Measurements from ENCODE around the gene MAPRE2.
"Not testable (repeated sequence)": the region's sequence is repeated elsewhere in the genome, so short reads cannot be mapped to it uniquely, and the experiment has no call there.

Gene MAPRE2

GRCh38 chr18:35104391-35105051 is 63.3 kb downstream of the MAPRE2 start:
- no peaks in the 10 kb centered on the region for H3K4me1 ChIP-seq (ENCODE audit: insufficient read depth, low read length)
- H3K36me3 ChIP-seq (ENCODE audit: insufficient read depth, low read length): no peaks in the 10 kb centered on the region
- H3K9ac ChIP-seq (ENCODE audit: low read depth, low read length): no peak overlapping the region
- no peaks in the 10 kb centered on the region for H3K9me3 ChIP-seq (ENCODE audit: control insufficient read depth, insufficient read depth, low read length)

GRCh38 chr18:35106013-35106844 is 65.0 kb downstream of the MAPRE2 start:
- H3K9ac ChIP-seq (ENCODE audit: low read depth, low read length): no peak overlapping the region
- H3K4me1 ChIP-seq (ENCODE audit: insufficient read depth, low read length): no peaks in the 10 kb centered on the region
- H3K36me3 ChIP-seq (ENCODE audit: insufficient read depth, low read length): no peaks in the 10 kb centered on the region
- H3K9me3 ChIP-seq (ENCODE audit: control insufficient read depth, insufficient read depth, low read length): no peaks in the 10 kb centered on the region

- Histone ChIP-seq H3K4me1 (ENCODE audit: insufficient read depth, low read length) (no peaks in the 10 kb centered on the region), H3K9me3 (ENCODE audit: control insufficient read depth, insufficient read depth, low read length) (peaks cover 2% of the 10 kb centered on the region; the same call in 1 of the 2 replicates), H3K9ac (ENCODE audit: low read depth, low read length) (no peak overlapping the region), H3K36me3 (ENCODE audit: insufficient read depth, low read length) (no peaks in the 10 kb centered on the region)
These were observed 65.6 kb downstream of the MAPRE2 start for GRCh38 chr18:35106845-35107148.

- H3K4me1 ChIP-seq (ENCODE audit: insufficient read depth, low read length): no peaks in the 10 kb centered on the region
- H3K9me3 ChIP-seq (ENCODE audit: control insufficient read depth, insufficient read depth, low read length): peaks cover 3% of the 10 kb centered on the region; the same call in 1 of the 2 replicates
- H3K9ac ChIP-seq (ENCODE audit: low read depth, low read length): no peak overlapping the region
- no peaks in the 10 kb centered on the region for H3K36me3 ChIP-seq (ENCODE audit: insufficient read depth, low read length)
These were observed 66.0 kb downstream of the MAPRE2 start for GRCh38 chr18:35107216-35107615.

- H3K36me3 ChIP-seq (ENCODE audit: insufficient read depth, low read length); H3K9me3 ChIP-seq (ENCODE audit: control insufficient read depth, insufficient read depth, low read length); H3K4me1 ChIP-seq (ENCODE audit: insufficient read depth, low read length); H3K9ac ChIP-seq (ENCODE audit: low read depth, low read length): not testable (repeated sequence)
These were observed 66.9 kb downstream of the MAPRE2 start for GRCh38 chr18:35108088-35108487.

GRCh38 chr18:35110059-35110458 is 68.8 kb downstream of the MAPRE2 start:
- H3K36me3 ChIP-seq (ENCODE audit: insufficient read depth, low read length): no peaks in the 10 kb centered on the region
- H3K4me1 ChIP-seq (ENCODE audit: insufficient read depth, low read length): no peaks in the 10 kb centered on the region
- no peak overlapping the region for H3K9ac ChIP-seq (ENCODE audit: low read depth, low read length)
- peaks cover 3% of the 10 kb centered on the region; the same call in 1 of the 2 replicates for H3K9me3 ChIP-seq (ENCODE audit: control insufficient read depth, insufficient read depth, low read length)

- no peak overlapping the region for H3K9ac ChIP-seq (ENCODE audit: low read depth, low read length)
- no peaks in the 10 kb centered on the region for H3K4me1 ChIP-seq (ENCODE audit: insufficient read depth, low read length)
- H3K9me3 ChIP-seq (ENCODE audit: control insufficient read depth, insufficient read depth, low read length): peaks cover 3% of the 10 kb centered on the region; the same call in 1 of the 2 replicates
- no peaks in the 10 kb centered on the region for H3K36me3 ChIP-seq (ENCODE audit: insufficient read depth, low read length)
These were observed 69.6 kb downstream of the MAPRE2 start for GRCh38 chr18:35110554-35111485.

GRCh38 chr18:35112696-35113095 is 71.5 kb downstream of the MAPRE2 start:
- H3K36me3 ChIP-seq (ENCODE audit: insufficient read depth, low read length): no peaks in the 10 kb centered on the region
- peaks cover 3% of the 10 kb centered on the region; the same call in 1 of the 2 replicates for H3K9me3 ChIP-seq (ENCODE audit: control insufficient read depth, insufficient read depth, low read length)
- no peaks in the 10 kb centered on the region for H3K4me1 ChIP-seq (ENCODE audit: insufficient read depth, low read length)
- no peak overlapping the region for H3K9ac ChIP-seq (ENCODE audit: low read depth, low read length)

- Histone ChIP-seq H3K36me3 (ENCODE audit: insufficient read depth, low read length) (no peaks in the 10 kb centered on the region), H3K9ac (ENCODE audit: low read depth, low read length) (no peak overlapping the region), H3K9me3 (ENCODE audit: control insufficient read depth, insufficient read depth, low read length) (peaks cover 3% of the 10 kb centered on the region; the same call in 1 of the 2 replicates), H3K4me1 (ENCODE audit: insufficient read depth, low read length) (peaks cover 9% of the 10 kb centered on the region; the same call in 1 of the 2 replicates)
These were observed 73.1 kb downstream of the MAPRE2 start for GRCh38 chr18:35114305-35114704.

- Histone ChIP-seq H3K36me3 (ENCODE audit: insufficient read depth, low read length) (no peaks in the 10 kb centered on the region), H3K9me3 (ENCODE audit: control insufficient read depth, insufficient read depth, low read length) (peaks cover under 1% of the 10 kb centered on the region; the same call in 1 of the 2 replicates), H3K4me1 (ENCODE audit: insufficient read depth, low read length) (peaks cover 9% of the 10 kb centered on the region; the same call in 1 of the 2 replicates), H3K9ac (ENCODE audit: low read depth, low read length) (no peak overlapping the region)
These were observed 75.6 kb downstream of the MAPRE2 start for GRCh38 chr18:35116784-35117318.

- H3K9me3 ChIP-seq (ENCODE audit: control insufficient read depth, insufficient read depth, low read length): no peaks in the 10 kb centered on the region
- H3K36me3 ChIP-seq (ENCODE audit: insufficient read depth, low read length): no peaks in the 10 kb centered on the region
- H3K9ac ChIP-seq (ENCODE audit: low read depth, low read length): no peak overlapping the region
- H3K4me1 ChIP-seq (ENCODE audit: insufficient read depth, low read length): peaks cover 10% of the 10 kb centered on the region
These were observed 76.2 kb downstream of the MAPRE2 start for GRCh38 chr18:35117372-35117771.

- Histone ChIP-seq H3K4me1 (ENCODE audit: insufficient read depth, low read length) (peaks cover 14% of the 10 kb centered on the region), H3K9ac (ENCODE audit: low read depth, low read length) (no peak overlapping the region), H3K36me3 (ENCODE audit: insufficient read depth, low read length) (no peaks in the 10 kb centered on the region), H3K9me3 (ENCODE audit: control insufficient read depth, insufficient read depth, low read length) (no peaks in the 10 kb centered on the region)
These were observed 76.8 kb downstream of the MAPRE2 start for GRCh38 chr18:35117951-35118411.

GRCh38 chr18:35118641-35119040 is 77.4 kb downstream of the MAPRE2 start:
- H3K4me1 ChIP-seq (ENCODE audit: insufficient read depth, low read length): peaks cover 14% of the 10 kb centered on the region
- H3K9ac ChIP-seq (ENCODE audit: low read depth, low read length): no peak overlapping the region
- no peaks in the 10 kb centered on the region for H3K9me3 ChIP-seq (ENCODE audit: control insufficient read depth, insufficient read depth, low read length)
- H3K36me3 ChIP-seq (ENCODE audit: insufficient read depth, low read length): no peaks in the 10 kb centered on the region

GRCh38 chr18:35121038-35121437 is 79.8 kb downstream of the MAPRE2 start:
- H3K36me3 ChIP-seq (ENCODE audit: insufficient read depth, low read length): no peaks in the 10 kb centered on the region
- peaks cover 14% of the 10 kb centered on the region for H3K4me1 ChIP-seq (ENCODE audit: insufficient read depth, low read length)
- H3K9me3 ChIP-seq (ENCODE audit: control insufficient read depth, insufficient read depth, low read length): no peaks in the 10 kb centered on the region
- no peak overlapping the region for H3K9ac ChIP-seq (ENCODE audit: low read depth, low read length)

All from ES-I3 (cell line).